ENCODE results near the gene ARFGEF3.

The ARFGEF3 gene

GRCh38 chr6:138215093-138215782 is 53.5 kb downstream of the ARFGEF3 start:
- no peak for DNase-seq (ENCODE audit: insufficient read length, low spot score)
- TF ChIP-seq CTCF (IDR thresholded peaks at IDR 0.05; ENCODE audit: insufficient read depth, missing control alignments) = no peak
- FAIRE-seq = no peak

GRCh38 chr6:138218449-138218848 is 56.7 kb downstream of the ARFGEF3 start, which contains the start of gene PBOV1:
Gene PBOV1, minus strand, starts transcription at chr6:138218491. Its CDS starts 96 bp downstream, at chr6:138218395.
- no peak for FAIRE-seq
- DNase-seq (ENCODE audit: insufficient read length, low spot score) = no peak
- TF ChIP-seq CTCF (IDR thresholded peaks at IDR 0.05; ENCODE audit: insufficient read depth, missing control alignments) = no peak

GRCh38 chr6:138219398-138219797 is 57.7 kb downstream of the ARFGEF3 start:
- no peak for FAIRE-seq

DNA sequence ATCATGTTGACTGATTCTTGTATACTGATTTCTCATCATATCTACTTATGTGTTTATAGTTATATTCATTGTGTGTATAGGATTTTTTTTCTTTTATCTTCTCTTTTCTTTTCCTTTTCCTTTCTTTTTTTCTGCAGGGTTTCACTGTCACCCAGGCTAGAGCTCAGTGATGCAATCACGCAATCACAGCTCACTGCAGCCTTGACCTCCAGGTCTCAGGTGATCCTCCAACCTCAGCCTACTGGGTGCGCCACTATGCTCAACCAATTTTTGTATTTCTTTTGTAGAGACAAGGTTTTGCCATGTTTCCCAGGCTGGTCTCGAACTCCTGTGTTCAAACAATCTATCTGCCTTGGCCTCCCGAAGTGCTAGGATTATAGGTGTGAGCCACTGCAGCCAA is 58.2 kb downstream of the ARFGEF3 start:
- TF ChIP-seq CTCF (IDR thresholded peaks at IDR 0.05; ENCODE audit: insufficient read depth, missing control alignments) = no peak
- no peak for FAIRE-seq
- no peak for DNase-seq (ENCODE audit: insufficient read length, low spot score)

More at GRCh38 chr6:138219398-138219797, 57.7 kb downstream of the ARFGEF3 start:
- TF ChIP-seq CTCF (IDR thresholded peaks at IDR 0.05; ENCODE audit: insufficient read depth, missing control alignments) = no peak
- no peak for DNase-seq (ENCODE audit: insufficient read length, low spot score)

- no peak for TF ChIP-seq CTCF (IDR thresholded peaks at IDR 0.05; ENCODE audit: insufficient read depth, missing control alignments)
- no peak for FAIRE-seq
- no peak for DNase-seq (ENCODE audit: insufficient read length, low spot score)
Measured at GRCh38 chr6:138222901-138223546, 61.3 kb downstream of the ARFGEF3 start.

- DNase-seq (ENCODE audit: insufficient read length, low spot score) (no peak), FAIRE-seq (no peak)
- no peak for TF ChIP-seq CTCF (IDR thresholded peaks at IDR 0.05; ENCODE audit: insufficient read depth, missing control alignments)
Measured at GRCh38 chr6:138225953-138226352, 64.2 kb downstream of the ARFGEF3 start.

Data from D721Med (cell line).